Esophagus muscularis mucosa (tissue), 4 donors: ENCODE data around the gene PGC. TPM values are rescaled to one million over a fixed set of nuclear protein-coding genes. Genes with fewer than 3 reads are reported as not detected.

Experiments used
- DNase-seq: peaks from one replicate; pipeline ENCODE4 v3.0.0-alpha.2; 2017; ENCODE audit errors: extremely low spot score
- H3K27ac ChIP-seq, 4 donors: fragments of 200-600 bp; sonication (generic); replicated peaks in 1 of 4; 1 replicate in 3 of 4; 2 replicates in 1 of 4; pipeline ENCODE4 v1.5.1; 2016 to 2019; ENCODE audit warnings: mild to moderate bottlenecking in 1 of 4
- H3K27me3 ChIP-seq, 4 donors: fragments of 200-600 bp; sonication (generic); one replicate each; pipeline versions ENCODE4 v1.5.1 to v1.6.0; 2016 to 2019
- H3K36me3 ChIP-seq, 4 donors: fragments of 200-600 bp; sonication (generic); one replicate each; pipeline ENCODE4 v1.5.1; 2016 to 2019
- H3K4me1 ChIP-seq, 4 donors: fragments of 200-600 bp; sonication (generic); one replicate each; pipeline ENCODE4 v1.5.1; 2016 to 2019
- H3K4me3 ChIP-seq, 4 donors: fragments of 200-600 bp; sonication (generic); 1 replicate in 2 of 4; 2 replicates in 2 of 4; pipeline ENCODE4 v1.5.1; 2016 to 2019; ENCODE audit warnings: mild to moderate bottlenecking in 4 of 4, moderate library complexity in 1 of 4
- H3K9me3 ChIP-seq, 4 donors: fragments of 200-600 bp; sonication (generic); 1 replicate in 3 of 4; 2 replicates in 1 of 4; pipeline ENCODE4 v1.5.1; 2016 to 2019
- CTCF ChIP-seq, 3 experiments: fragments of 200-600 bp in 2 of 3; fragments of 450-650 bp in 1 of 3; sonication (generic) in 2 of 3; IDR thresholded peaks; one replicate each; pipeline ENCODE4 v1.5.1; 2017 to 2019; ENCODE audit warnings: antibody characterized with exemption in 3 of 3, mild to moderate bottlenecking in 2 of 3, moderate library complexity in 1 of 3
- EP300 ChIP-seq: sonication (generic); formaldehyde crosslinking; IDR thresholded peaks from one replicate; pipeline ENCODE4 v1.6.1; 2017; ENCODE audit warnings: antibody characterized with exemption
- POLR2A ChIP-seq: fragments of 450-650 bp; IDR thresholded peaks from one replicate; pipeline ENCODE4 v1.6.1; 2017; ENCODE audit warnings: antibody characterized with exemption, moderate library complexity, mild to moderate bottlenecking, low read depth
- POLR2AphosphoS5 ChIP-seq, 2 donors: sonication (generic); formaldehyde crosslinking; IDR thresholded peaks; one replicate each; pipeline ENCODE4 v1.6.1; 2017; ENCODE audit warnings: antibody characterized with exemption in 2 of 2
- WGBS: methylation state at CpG from one replicate; pipeline ENCODE4 v1.1.5; 2018; 5-methylcytosine and 5-hydroxymethylcytosine counted together
- intact Hi-C: fragments of 100-400 bp; cut with DNase I; formaldehyde crosslinking; loops from one replicate; pipeline ENCODE4 v1.15.1; 2023
- total RNA-seq, 4 donors: library from RNA; depleted of rRNA; stranded (reverse); fragments of >200 nt; gene quantifications; one replicate each; pipeline versions ENCODE4 v1.1.0 to v1.2.1, GENCODE V29; 2016

PGC gene
- total RNA-seq, 4 donors from 2014 or later = 0.83 to 1.1 (median 0.92) TPM; not detected in 1

- 28% methylated on average over 2 of the region's 2 CpGs for WGBS
These were observed 16.3 kb upstream of the PGC start for GRCh38 chr6:41763470-41763869.

GRCh38 chr6:41759905-41760579 is 12.8 kb upstream of the PGC start:
- H3K27ac ChIP-seq = no peak overlapping the region
- H3K27me3 ChIP-seq = no peaks in the 10 kb centered on the region
- TF ChIP-seq POLR2A (no peak), POLR2AphosphoS5 (IDR thresholded peaks at IDR 0.05) (no peak), EP300 (no peak), CTCF (IDR thresholded peaks at IDR 0.05) (no peak)
- H3K4me3 ChIP-seq = no peak overlapping the region
- no peaks in the 10 kb centered on the region for H3K4me1 ChIP-seq
- no peak for DNase-seq
- WGBS = 95% methylated on average over 2 of the region's 2 CpGs
- H3K36me3 ChIP-seq = no peaks in the 10 kb centered on the region
- no peaks in the 10 kb centered on the region for H3K9me3 ChIP-seq
- intact Hi-C loops = no loop called here

More at GRCh38 chr6:41763470-41763869, 16.3 kb upstream of the PGC start:
- no peaks in the 10 kb centered on the region for H3K36me3 ChIP-seq
- H3K27ac ChIP-seq = no peak overlapping the region
- no peaks in the 10 kb centered on the region for H3K9me3 ChIP-seq
- H3K4me3 ChIP-seq = no peak overlapping the region
- peaks cover 12 to 17% (median 15%) of the 10 kb centered on the region in 4 donors for H3K4me1 ChIP-seq
- TF ChIP-seq EP300 = no peak
- DNase-seq = no peak
- intact Hi-C loops = no loop called here
- no peaks in the 10 kb centered on the region for H3K27me3 ChIP-seq

- Histone ChIP-seq H3K4me1 (no peaks in the 10 kb centered on the region), H3K9me3 (no peaks in the 10 kb centered on the region), H3K27me3 (no peaks in the 10 kb centered on the region), H3K36me3 (no peaks in the 10 kb centered on the region), H3K27ac (no peak overlapping the region), H3K4me3 (no peak overlapping the region)
- no peak for DNase-seq
- WGBS = 82% methylated on average over 12 of the region's 13 CpGs
- TF ChIP-seq POLR2AphosphoS5 (IDR thresholded peaks at IDR 0.05) = no peak
- TF ChIP-seq CTCF (IDR thresholded peaks at IDR 0.05) = no peak
- TF ChIP-seq EP300 = no peak
- no peak for TF ChIP-seq POLR2A
- intact Hi-C loops = no loop called here
These were observed 12.1 kb upstream of the PGC start for GRCh38 chr6:41759106-41759904.

- intact Hi-C loops = no loop called here
- H3K27me3 ChIP-seq = no peaks in the 10 kb centered on the region
- H3K4me1 ChIP-seq = no peaks in the 10 kb centered on the region
- no peaks in the 10 kb centered on the region for H3K9me3 ChIP-seq
- H3K4me3 ChIP-seq = no peak overlapping the region
- H3K36me3 ChIP-seq = no peaks in the 10 kb centered on the region
- H3K27ac ChIP-seq = no peak overlapping the region
- 85% methylated on average over 6 of the region's 6 CpGs for WGBS
- no peak for DNase-seq
- TF ChIP-seq CTCF (IDR thresholded peaks at IDR 0.05) (no peak), POLR2A (no peak), EP300 (no peak), POLR2AphosphoS5 (IDR thresholded peaks at IDR 0.05) (no peak)
These were observed 11.4 kb upstream of the PGC start for GRCh38 chr6:41758641-41759035.

- H3K4me1 ChIP-seq = no peaks in the 10 kb centered on the region
- TF ChIP-seq EP300 = no peak
- TF ChIP-seq POLR2A = no peak
- TF ChIP-seq CTCF (IDR thresholded peaks at IDR 0.05) = no peak
- no peak for TF ChIP-seq POLR2AphosphoS5 (IDR thresholded peaks at IDR 0.05)
- no peaks in the 10 kb centered on the region for H3K36me3 ChIP-seq
- no peak overlapping the region for H3K4me3 ChIP-seq
- H3K27me3 ChIP-seq = no peaks in the 10 kb centered on the region
- no peaks in the 10 kb centered on the region for H3K9me3 ChIP-seq
- WGBS = 68% methylated on average over 6 of the region's 8 CpGs
- H3K27ac ChIP-seq = no peak overlapping the region
- intact Hi-C loops = no loop called here
- DNase-seq = no peak
These were observed 10.9 kb upstream of the PGC start for GRCh38 chr6:41757931-41758640.
